AG08395 (cell line): ENCODE data around the gene COPS3.
A peak's percentile ranks its signal among the peaks of the same experiment; 100 is the strongest.
"Not testable (repeated sequence)": the region's sequence is repeated elsewhere in the genome, so short reads cannot be mapped to it uniquely, and the experiment has no call there.

Experiments used
- DNase-seq: peaks from one replicate; pipeline ENCODE4 v3.0.0; 2012; ENCODE audit warnings: mixed read lengths, low spot score

Gene COPS3

DNA sequence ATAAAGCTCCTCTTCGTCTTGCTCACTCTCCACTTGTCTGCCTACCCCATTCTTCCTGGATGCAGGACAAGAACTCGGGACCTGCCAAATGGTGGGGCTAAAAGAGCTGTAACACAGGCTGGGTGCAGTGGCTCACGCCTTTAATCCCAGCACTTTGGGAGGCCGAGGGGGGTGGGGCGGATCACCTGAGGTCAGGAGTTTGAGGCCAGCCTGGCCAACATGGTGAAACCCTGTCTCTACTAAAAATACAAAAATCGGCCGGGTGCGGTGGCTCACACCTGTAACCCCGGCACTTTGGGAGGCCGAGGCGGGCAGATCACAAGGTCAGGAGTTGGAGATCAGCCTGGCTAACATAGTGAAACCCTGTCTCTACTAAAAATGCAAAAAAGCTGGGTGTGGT, 20.6 kb upstream of the COPS3 start:
- not testable (repeated sequence) for DNase-seq

DNA sequence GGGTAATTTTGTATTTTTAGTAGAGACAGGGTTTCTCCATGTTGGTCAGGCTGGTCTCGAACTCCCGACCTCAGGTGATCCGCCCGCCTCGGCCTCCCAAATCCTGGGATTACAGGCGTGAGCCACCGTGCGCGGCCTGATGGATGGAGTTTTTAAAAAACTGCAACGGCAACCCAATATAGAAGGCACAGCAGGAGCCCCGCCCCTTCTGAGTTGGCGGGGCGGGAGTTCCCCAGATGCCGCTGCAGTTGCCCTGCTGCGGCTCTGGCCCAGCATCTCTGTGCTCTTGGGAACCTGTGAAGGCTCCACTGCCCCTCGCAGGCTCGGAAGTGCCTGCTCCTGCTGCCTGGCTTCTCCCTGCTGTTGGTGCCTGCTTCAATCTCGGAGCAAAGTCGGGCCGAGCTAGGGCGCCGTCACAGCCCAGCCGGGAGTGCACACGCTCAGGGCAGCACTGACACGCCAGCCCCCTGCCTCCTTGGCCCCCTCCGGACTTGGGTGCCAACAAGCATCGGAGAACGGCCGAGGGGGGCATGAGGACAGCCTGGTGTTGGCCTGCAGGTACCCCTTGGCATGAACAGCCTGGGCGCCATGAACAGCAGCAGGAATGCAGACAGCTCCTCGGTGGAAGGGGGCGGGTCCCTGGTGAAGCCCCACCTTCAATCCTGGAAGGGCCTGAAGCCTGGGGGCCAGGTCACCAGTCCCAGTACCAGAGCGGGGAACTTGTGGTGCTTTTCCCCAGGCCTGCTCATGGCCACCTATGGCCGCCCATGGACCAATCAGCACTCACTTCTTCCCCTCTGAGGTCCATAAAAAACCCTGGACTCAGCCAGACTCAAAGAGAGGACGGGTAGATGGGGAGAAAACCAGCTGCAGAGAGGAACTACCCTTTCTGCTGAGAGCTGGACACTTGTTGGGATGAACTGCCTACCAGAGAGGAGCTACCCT, 19.9 kb upstream of the COPS3 start:
- DNase-seq, result peak; percentile 59

DNA sequence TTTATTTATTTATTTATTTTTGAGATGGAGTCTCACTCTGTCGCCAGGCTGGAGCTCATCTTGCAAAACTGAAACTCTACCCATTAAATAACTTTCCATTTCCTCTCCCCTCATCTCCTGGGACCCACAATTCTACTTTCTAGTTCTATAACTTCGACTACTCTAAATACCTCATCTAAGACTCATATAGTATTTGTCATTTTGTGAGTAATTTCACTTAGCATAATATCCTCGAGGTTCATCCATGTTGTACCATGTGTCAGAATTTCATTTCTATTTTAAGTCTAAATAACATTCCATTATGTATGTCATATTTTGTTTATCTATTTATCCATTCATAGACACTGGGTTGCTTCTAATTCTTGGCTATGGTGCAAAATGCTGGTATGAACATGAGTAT, 17.1 kb upstream of the COPS3 start:
- no peak for DNase-seq

DNA sequence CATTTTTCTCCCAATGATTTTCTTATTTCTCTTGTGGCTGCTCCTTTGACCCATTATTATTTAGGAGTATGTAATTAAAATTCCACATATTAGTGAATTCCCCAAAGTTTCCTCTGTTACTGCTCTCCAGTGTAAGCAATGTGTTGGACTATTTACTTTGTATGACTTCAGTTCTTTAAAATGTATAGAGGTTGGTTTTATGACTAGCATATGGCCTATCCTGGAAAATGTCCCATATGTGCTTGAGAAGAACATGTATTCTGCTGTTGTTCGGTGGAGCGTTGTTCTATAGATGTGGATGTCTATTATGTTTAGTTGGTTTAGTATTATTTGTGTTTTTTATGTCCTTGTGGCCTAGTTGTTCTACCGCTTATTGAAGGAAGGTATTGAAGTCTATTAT, 16.2 kb upstream of the COPS3 start:
- DNase-seq, result no peak

DNA sequence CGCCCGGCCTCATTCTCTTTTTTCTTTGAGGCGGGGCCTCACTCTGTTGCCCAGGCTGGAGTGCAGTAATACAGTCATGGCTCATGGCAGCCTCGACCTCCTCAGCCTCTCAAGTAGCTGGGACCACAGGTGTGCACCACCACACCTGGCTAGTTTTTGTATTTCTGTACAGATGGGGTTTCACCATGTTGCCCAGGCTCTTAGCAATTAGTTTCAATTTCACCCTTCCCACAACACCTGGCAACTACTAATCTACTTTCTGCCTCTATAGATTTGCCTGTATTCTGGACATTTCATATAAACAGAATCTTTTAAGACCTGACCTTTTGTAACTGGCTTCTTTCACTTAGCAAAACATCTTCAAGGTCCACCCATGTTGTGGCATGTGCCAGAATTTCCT, 14.1 kb upstream of the COPS3 start:
- DNase-seq, result no peak

DNA sequence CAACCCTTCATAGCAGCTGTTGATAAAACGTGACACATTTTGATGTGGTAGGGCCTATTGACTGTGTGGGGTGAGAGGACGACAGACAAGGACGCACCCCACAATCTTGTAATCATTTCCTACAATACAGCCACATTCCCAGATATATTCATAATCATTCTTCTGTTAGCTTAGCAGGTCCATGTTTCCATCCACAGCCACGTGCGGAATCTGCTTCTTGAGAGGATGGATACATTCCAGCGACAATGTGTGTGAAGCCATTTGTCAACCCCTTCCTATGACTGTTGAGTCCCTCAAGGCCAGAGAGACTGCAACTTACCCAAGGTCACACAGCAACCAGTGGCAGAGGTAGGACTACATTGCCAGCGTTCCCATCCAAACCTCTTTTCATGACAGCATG, 8.7 kb upstream of the COPS3 start:
- DNase-seq, result no peak

DNA sequence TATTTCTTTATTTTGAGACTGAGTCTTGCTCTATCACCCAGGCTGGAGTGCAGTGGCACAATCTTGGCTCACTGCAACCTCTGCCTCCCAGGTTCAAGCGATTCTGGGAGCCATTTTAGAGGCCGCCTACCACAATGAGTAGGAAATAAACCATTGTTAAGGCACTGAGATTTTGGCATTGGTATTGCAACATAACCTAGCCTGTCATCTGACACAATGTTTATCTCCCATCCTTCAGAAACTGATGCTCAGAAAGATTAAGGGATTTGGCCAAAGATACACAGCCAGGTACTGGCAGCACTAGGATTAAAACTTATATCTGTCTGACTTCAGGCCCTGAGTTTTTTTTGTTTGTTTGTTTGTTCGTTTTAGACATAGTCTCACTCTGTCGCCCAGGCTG, 8.0 kb upstream of the COPS3 start:
- DNase-seq, result no peak

DNA sequence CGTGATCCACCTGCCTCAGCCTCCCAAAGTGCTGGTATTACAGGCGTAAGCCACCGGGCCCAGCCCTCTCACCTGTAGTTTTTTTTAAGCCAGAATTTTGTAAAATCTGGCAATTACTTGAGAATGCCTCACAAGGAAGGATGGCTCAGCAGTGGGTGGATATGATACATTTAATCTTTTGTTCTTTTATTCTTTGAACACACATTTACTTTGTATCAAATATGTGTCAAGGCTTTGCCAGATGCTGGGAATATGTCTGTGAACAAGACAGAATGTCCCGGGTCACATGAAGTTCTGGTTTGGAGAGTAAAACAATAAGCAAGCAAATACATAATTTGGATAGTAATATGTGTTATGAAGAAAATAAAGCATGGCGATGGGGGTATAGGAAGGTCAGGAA, 4.9 kb upstream of the COPS3 start:
- DNase-seq, result no peak

DNA sequence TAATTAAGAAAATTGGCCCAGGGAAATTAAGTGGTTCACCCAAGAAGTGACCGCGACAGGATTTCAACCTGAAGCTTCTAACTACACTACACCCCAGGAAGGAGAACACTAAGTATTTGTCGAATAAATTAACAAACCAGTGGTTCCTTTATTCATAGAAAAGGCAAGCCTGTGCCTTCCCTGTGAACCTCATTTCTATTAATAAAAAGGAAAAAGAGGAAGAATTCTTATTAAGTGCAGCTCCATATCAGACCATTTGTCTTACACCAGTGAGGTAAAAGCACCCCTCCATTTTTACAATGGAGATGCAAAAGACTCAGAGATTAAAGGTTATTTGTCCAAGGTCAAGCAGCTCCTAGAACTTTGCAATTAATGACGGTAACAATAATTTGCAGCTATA, 1.7 kb downstream of the COPS3 start:
- DNase-seq, result no peak

DNA sequence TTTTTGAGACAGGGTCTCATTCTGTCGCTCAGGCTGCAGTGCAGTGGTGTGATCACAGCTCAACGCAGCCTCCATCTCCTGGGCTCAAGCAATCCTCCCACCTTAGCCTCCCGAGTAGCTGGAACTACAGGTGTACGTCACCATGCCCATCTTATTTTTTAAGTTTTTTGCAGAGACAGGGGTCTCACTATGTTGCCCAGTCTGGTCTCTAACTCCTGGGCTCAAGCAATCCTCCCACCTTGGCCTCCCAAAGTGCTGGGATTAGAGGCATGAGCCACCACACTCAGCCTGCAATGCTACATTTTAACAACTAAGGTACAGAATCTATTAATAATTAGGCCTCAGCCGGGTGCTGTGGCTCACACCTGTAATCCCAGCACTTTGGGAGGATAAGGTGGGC, 3.6 kb downstream of the COPS3 start:
- not testable (repeated sequence) for DNase-seq

DNA sequence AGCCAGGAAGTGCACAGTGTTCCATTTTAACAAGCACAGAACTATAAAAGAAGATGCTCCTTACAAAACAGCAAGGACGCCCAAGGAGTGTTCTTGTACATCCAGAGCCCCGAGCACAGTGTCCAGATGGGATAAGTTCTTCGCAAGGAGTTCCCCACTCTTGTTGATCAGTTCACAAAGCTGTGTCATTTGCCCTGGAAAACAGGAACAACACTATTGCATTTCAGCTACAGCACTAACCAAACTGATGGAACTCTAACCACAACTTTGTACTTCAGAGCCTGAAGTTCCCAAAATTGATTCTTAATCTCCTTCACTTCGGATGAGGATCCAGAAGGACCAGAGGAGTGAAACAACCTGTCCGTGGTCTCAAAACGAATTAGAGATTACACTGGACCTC, 5.1 kb downstream of the COPS3 start:
- DNase-seq, result no peak

DNA sequence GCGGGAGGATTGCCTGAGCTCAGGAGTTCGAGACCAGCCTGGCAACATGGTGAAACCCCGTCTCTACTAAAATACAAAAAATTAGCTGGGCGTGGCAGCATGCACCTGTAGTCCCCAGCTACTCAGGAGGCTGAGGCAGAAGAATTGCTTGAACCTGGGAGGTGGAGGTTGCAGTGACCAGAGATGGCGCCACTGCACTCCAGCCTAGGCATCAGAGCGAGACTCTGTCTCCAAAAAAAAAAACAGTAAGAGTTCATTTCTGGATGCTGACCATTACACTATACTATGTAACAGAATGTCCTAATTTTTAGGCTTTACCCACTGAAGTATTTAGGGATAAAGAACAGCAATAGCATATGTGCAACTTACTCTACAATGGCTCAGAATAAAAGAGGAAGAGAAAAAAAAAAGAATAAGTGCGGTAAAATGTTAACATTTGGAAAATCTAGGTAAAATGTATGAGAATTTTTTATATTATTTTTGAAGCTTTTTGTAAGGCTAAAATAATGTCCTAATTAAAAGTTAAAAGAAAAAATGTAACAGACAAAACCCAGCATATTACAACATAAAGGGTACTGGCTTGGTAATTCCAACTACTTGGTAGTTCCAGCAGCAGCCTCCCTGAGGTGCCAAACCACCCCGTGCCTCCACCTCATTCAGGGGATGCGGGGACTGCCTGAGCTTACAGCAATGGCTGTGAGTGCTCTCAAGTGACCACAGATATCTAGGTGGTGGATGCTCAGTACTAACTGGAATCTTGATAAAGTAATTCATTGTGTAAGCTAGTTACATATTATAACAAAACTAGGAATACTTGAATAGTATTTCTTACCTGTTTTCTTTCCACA, 10.9 kb downstream of the COPS3 start:
- DNase-seq, result no peak

DNA sequence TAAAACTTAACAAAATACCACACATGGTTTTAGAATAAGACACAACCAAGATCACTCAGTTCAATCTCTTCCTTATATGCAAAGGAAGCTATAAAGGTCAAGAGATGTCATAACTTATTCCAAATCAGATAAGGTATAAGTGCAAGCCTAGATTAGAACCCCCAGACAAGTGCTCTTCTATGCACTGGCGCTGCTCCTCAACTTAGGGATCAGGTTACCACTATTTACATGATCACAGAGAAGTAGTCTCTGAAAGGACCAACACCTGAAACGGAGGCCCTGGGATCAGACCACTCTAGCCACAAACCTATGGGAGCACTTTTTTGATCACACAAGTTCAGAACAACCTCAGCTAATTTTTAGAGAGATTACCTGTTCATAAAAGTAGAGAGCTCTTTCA, 16.6 kb downstream of the COPS3 start:
- no peak for DNase-seq

DNA sequence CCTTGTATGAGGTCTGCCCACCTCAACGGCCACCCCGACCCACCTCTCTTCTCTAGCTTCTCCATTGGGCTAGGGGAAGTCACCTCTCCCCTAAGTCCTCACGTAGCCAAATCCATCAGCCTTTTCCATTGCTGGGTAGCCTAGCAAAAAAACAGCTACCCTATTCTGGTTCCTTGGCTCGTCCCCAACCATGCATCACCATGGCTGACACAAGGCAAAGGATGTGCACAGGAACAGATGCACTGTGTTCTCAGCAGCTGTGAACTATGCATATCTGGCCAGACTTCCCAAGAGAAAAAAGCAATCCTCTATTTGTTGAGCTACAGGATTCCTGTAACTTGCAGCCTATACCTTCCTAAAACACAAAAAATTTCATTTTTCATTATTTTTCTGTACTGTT, 22.0 kb downstream of the COPS3 start:
- DNase-seq, result no peak

DNA sequence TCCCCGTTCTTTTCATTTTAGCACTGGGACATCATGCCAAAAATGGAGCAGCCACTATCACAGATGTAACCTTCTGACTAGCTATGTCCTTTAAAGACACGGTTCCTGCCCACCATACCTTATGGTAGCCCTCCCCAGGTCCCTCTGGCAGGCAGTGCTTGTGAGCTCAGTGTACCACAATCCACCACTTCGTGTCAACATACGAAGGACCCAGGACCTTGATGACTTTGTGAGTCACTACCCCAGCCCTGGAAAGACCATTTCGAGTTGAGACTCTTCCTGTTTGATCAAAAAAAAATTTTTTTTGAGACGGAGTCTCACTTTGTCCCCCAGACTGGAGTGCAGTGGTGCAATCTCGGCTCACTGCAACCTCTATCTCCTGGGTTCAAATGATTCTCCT, 23.0 kb downstream of the COPS3 start:
- DNase-seq, result no peak

DNA sequence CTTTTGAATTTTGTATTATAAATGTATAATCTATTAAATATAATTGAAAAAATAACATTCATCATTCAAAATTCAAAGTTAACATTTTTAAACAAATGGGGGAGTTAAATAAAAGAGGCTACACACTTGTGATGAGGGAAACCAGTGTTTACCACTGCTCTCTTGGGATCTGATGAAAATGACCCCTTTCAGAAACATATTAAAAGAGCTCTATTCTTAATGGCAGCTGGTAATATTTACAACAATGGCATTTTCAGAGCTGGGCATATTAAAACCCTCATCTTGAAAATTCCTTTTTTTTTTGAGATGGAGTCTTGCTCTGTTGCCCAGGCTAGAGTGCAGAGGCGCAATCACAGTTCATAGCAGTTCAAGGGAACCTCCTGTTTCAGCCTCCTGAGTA, 24.7 kb downstream of the COPS3 start:
- no peak for DNase-seq

DNA sequence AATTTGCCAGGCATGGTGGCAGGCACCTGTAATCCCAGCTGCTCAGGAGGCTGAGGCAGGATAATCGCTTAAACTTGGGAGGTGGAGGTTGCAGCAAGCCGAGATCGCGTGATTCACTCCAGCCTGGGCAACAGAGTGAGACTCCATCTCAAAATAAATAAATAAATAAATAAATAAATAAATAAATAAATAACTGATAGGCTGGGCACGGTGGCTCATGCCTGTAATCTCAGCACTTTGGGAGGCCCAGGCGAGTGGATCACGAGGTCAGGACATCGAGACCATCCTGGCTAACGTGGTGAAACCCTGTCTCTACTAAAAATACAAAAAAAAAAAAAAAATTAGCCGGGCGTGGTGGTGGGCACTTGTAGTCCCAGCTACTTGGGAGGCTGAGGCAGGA, 25.4 kb downstream of the COPS3 start:
- DNase-seq, result not testable (repeated sequence)

DNA sequence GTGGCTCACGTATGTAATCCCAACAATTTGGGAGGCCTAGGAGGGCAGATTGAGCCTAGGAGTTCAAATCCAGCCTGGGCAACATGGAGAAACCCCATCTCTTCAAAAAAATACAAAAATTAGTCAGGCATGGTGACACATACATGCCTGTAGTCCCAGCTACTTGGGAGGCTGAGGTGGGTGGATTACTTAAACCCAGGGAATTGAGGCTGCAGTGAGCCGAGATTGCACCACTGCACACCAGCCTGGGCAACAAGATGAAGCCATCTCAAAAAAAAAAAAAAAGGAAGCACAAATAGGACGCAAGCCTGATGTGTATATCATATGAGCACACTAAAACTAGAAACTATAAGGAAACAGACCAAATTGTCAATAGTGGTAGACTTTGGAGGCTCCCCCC, 27.0 kb downstream of the COPS3 start:
- DNase-seq, result no peak

DNA sequence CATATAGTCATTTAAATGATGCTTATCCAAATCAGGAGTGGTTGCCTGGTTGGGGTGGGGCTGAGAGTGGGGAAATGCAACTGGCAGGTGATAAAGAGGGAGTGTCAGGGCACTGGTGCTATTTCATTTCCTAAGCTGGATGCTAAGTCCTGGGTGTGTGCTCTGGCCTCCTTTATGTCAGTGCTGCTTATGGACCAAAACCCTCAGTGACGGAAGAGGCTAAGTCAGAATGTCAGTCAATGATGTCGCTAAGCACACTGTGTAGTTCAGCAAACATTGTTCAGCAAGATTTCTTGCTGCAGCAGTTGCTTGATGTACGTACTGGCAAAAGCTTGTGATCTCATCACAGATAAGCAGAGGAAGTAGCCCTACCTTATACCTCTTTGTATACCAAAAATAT, 27.6 kb downstream of the COPS3 start:
- DNase-seq, result no peak

DNA sequence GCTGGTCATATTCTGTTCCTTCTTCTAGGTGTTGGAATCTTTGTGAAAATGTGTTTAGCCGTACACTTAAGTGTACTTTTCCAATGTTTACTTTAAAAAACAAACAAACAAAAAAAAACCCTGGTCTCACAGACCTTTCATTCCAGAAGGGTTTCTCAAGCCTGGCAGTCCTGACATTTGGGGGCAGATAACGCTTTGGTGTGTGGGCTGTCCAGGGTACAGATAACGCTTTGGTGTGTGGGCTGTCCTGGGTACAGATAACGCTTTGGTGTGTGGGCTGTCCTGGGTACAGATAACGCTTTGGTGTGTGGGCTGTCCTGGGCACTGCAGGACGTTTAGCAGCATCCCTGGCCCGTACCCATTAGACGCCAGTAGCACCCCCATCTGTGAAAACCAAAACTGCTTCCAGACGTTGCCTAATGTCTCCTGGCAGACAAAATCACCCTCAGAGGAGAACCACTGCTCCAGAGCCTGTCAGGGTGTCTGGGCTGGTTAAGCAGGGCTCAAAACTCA, 28.8 kb downstream of the COPS3 start:
- DNase-seq, result no peak

DNA sequence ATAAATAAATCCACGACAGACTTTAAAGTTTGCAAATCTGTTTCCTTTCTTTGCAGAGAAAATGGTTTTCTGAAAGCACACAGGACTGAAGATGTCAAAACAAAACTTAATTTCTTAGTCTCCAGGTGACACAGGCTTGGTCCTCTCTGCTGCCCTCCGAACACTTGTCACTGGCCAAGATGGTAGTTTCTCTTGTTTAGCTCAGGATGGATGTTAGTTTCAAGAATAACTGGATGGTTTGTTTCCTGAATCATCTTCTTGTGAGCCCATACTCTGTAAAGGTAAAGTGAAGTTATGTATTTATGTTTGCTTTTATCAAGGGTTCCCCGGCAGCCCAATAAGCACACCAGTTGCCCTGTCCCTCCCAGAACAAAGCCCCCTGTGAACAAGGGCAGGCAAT, 34.2 kb downstream of the COPS3 start:
- no peak for DNase-seq

DNA sequence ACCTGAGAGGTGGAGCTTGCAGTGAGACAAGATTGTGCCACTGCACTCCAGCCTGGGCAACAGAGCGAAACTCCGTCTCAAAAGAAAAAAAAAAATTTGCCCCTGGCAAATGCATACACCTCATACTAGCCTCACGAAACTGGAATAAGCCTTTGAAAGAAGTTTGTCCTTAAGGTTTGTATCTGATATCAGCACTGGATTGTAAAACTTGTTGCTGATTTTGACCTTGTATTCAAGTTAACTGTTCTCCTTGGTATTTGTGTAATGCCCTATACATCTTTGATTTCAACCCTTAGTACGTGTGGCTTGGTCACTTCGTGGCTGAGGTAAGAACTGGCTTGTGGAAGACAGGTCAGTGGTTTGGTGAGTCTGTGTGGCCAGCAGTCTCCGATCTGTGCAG, 37.9 kb downstream of the COPS3 start:
- no peak for DNase-seq

DNA sequence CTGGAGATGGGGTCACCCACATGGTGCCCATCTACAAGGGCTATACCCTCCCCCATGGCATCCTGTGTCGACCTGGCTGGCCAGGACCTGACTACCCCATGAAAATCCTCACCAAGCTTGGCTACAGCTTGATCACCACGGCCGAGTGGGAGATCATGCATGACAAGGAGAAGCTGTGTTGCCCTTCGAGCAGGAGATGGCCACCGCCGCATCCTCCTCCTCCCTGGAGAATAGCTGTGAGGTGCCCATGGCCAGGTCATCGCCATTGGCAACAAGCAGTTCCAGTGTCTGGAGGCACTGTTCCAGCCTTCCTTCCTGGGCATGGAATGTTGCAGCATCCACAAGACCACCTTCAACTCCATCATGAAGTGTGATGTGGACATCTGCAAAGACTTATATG, 38.8 kb downstream of the COPS3 start:
- no peak for DNase-seq
